GM12891 (cell line): ENCODE data around the gene ZBTB20.

ENCODE experiments used
- PAX5 ChIP-seq: IDR thresholded peaks from 2 replicates; pipeline ENCODE4 v1.6.1; 2011; ENCODE audit warnings: low read length, moderate library complexity, mild to moderate bottlenecking; ENCODE audit not compliant: insufficient read depth, severe bottlenecking
- POLR2A ChIP-seq: IDR thresholded peaks from 2 replicates; pipeline ENCODE4 v1.6.1; 2011; ENCODE audit warnings: low read depth, low read length, control low read depth
- POLR2AphosphoS5 ChIP-seq: IDR thresholded peaks from 2 replicates; pipeline ENCODE4 v1.6.1; 2011; ENCODE audit warnings: low read depth, low read length, control low read depth
- POU2F2 ChIP-seq: IDR thresholded peaks from 2 replicates; pipeline ENCODE4 v1.6.1; 2011; ENCODE audit warnings: low read depth, mild to moderate bottlenecking, control low read depth, low read length, moderate library complexity
- SPI1 ChIP-seq: IDR thresholded peaks from 2 replicates; pipeline ENCODE4 v1.6.1; 2011; ENCODE audit warnings: low read depth, low read length, control low read depth
- TAF1 ChIP-seq: IDR thresholded peaks from 2 replicates; pipeline ENCODE4 v1.6.1; 2011; ENCODE audit warnings: low read depth, low read length, control low read depth

DNA sequence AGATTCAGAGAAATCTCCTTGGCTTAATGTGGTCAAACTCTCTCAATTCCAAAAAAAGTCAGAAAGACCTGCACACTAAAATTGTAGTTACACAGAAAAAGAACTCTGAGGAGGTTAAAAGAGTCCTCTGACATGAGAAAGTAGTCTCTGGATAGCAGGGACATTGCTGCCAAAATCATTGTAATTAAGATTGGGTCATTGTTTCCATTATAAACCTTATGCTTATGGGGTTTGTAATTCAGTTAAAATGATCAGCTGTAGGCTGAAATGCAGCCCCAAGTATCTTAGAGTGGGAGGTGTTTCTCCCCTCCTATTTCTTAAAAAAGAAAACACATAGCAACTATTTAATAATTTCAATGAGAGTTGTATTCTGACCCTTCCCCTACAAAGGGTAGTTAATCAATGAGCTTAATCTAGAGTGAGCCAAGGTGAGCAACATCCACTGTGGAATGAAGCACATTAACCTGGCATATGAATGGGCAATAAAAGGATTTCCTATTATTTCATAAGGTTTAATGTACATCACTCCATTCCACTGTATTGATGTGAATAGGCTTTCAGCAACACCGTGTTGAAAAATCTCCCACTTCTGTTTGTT is 446.4 kb downstream of the ZBTB20 start:
- TF ChIP-seq POLR2AphosphoS5: no peak
- TF ChIP-seq SPI1: no peak
- no peak for TF ChIP-seq POLR2A
- no peak for TF ChIP-seq TAF1
- TF ChIP-seq PAX5: no peak
- no peak for TF ChIP-seq POU2F2
